Common myeloid progenitor, CD34-positive (primary cell): ENCODE measurements around the gene NFIA.

ENCODE experiments used
- CTCF ChIA-PET: fragments of 350-600 bp; sonication (Branson Sonifier 250); formaldehyde crosslinking; loops from one replicate; lab custom pipeline; 2021; ENCODE audit warnings: antibody characterized with exemption; lab: Charles Lee
- POLR2A ChIA-PET: fragments of 350-600 bp; sonication (Branson Sonifier 250); formaldehyde crosslinking; loops from one replicate; lab custom pipeline; 2021; ENCODE audit warnings: antibody characterized with exemption; lab: Charles Lee
- DNase-seq, 3 donors: peaks; one replicate each; pipeline versions ENCODE4 v3.0.0 to v3.0.0-alpha.2; 2013
- H3K27ac ChIP-seq, 2 experiments: 1 replicate in 1 of 2; 2 replicates in 1 of 2; pipeline ENCODE4 v1.7.0; 2013; ENCODE audit warnings: inconsistent platforms in 2 of 2, low read length in 2 of 2, mild to moderate bottlenecking in 2 of 2, low read depth in 1 of 2, moderate library complexity in 1 of 2; ENCODE audit not compliant: severe bottlenecking in 2 of 2, insufficient read depth in 1 of 2, poor library complexity in 1 of 2
- H3K27me3 ChIP-seq, 5 experiments: replicated peaks in 2 of 5; 1 replicate in 3 of 5; 2 replicates in 2 of 5; pipeline versions ENCODE4 v1.6.1 to v1.7.0; 2013; ENCODE audit warnings: low read length in 4 of 5, mild to moderate bottlenecking in 2 of 5, moderate library complexity in 2 of 5, inconsistent platforms in 1 of 5; ENCODE audit not compliant: insufficient read depth in 5 of 5, control insufficient read depth in 4 of 5
- H3K36me3 ChIP-seq, 4 experiments: 1 replicate in 2 of 4; 2 replicates in 2 of 4; pipeline versions ENCODE4 v1.6.1 to v1.7.0; 2013; ENCODE audit warnings: low read length in 3 of 4, control low read depth in 1 of 4, mild to moderate bottlenecking in 1 of 4; ENCODE audit not compliant: control insufficient read depth in 4 of 4, insufficient read depth in 4 of 4
- H3K4me1 ChIP-seq, 4 experiments: 1 replicate in 3 of 4; 2 replicates in 1 of 4; pipeline versions ENCODE4 v1.6.1 to v1.7.1; 2013; ENCODE audit warnings: low read length in 3 of 4, mild to moderate bottlenecking in 3 of 4, control low read depth in 1 of 4, inconsistent platforms in 1 of 4, moderate library complexity in 1 of 4; ENCODE audit not compliant: control insufficient read depth in 4 of 4, insufficient read depth in 4 of 4; ENCODE audit errors: control extremely low read depth in 1 of 4
- H3K4me3 ChIP-seq, 7 experiments: 1 replicate in 4 of 7; 2 replicates in 3 of 7; pipeline versions ENCODE4 v1.5.1 to v1.7.0; 2013; ENCODE audit warnings: mild to moderate bottlenecking in 7 of 7, low read length in 6 of 7, moderate library complexity in 6 of 7, inconsistent platforms in 2 of 7, low read depth in 2 of 7, control low read depth in 1 of 7; ENCODE audit not compliant: insufficient read depth in 4 of 7, control insufficient read depth in 1 of 7; ENCODE audit errors: extremely low read depth in 1 of 7
- H3K9me3 ChIP-seq, 5 experiments: 1 replicate in 4 of 5; 2 replicates in 1 of 5; pipeline versions ENCODE4 v1.6.1 to v1.7.1; 2013; ENCODE audit warnings: low read length in 4 of 5, mild to moderate bottlenecking in 2 of 5, inconsistent platforms in 1 of 5, low read depth in 1 of 5, moderate library complexity in 1 of 5; ENCODE audit not compliant: control insufficient read depth in 4 of 5, insufficient read depth in 2 of 5; ENCODE audit errors: control extremely low read depth in 1 of 5
- WGBS: methylation state at CpG from one replicate; pipeline ENCODE4 v1.1.5; 2013; ENCODE audit not compliant: insufficient coverage; 5-methylcytosine and 5-hydroxymethylcytosine counted together

Gene NFIA

GRCh38 chr1:61131248-61131647, 48.9 kb downstream of the NFIA start:
- H3K36me3 ChIP-seq, result no peaks in the 10 kb centered on the region
- H3K27ac ChIP-seq, result no peak overlapping the region
- H3K9me3 ChIP-seq, result no peaks in the 10 kb centered on the region
- peaks cover 0 to 16% (median 6%) of the 10 kb centered on the region in 4 experiments for H3K4me1 ChIP-seq
- DNase-seq, result no peak
- no peak overlapping the region for H3K4me3 ChIP-seq
- ChIA-PET CTCF (interaction anchor here (0.9 to 1.2 kb wide), 2 partner anchors 16 to 21 kb away, joined by 3 read pairs; no protein-coding TSS in a partner anchor), POLR2A (interaction anchor here (0.6 kb wide), 1 partner anchor 75 kb away, joined by 3 read pairs; no protein-coding TSS in a partner anchor)
- H3K27me3 ChIP-seq, result no peaks in the 10 kb centered on the region

GRCh38 chr1:61131716-61132115, 49.4 kb downstream of the NFIA start:
- POLR2A ChIA-PET, result interaction anchor here (0.6 kb wide), 1 partner anchor 75 kb away, joined by 3 read pairs; no protein-coding TSS in a partner anchor
- Histone ChIP-seq H3K9me3 (no peaks in the 10 kb centered on the region), H3K4me1 (peaks cover 0 to 16% (median 6%) of the 10 kb centered on the region in 4 experiments), H3K27ac (peak overlapping the region in 1 of 2 experiments; percentile 47), H3K4me3 (peak overlapping the region in 1 of 7 experiments; percentile 40), H3K27me3 (no peaks in the 10 kb centered on the region), H3K36me3 (no peaks in the 10 kb centered on the region)
- no peak for DNase-seq
- CTCF ChIA-PET, result interaction anchor here (0.9 kb wide), 1 partner anchor 21 kb away, joined by 3 read pairs; no protein-coding TSS in a partner anchor

- no peaks in the 10 kb centered on the region for H3K36me3 ChIP-seq
- peak in 2 of 3 donors; percentile 44 to 57 for DNase-seq
- peak overlapping the region; percentile 7 to 47 for H3K27ac ChIP-seq
- peaks cover 0 to 16% (median 6%) of the 10 kb centered on the region in 4 experiments for H3K4me1 ChIP-seq
- no CpG with 5 or more reads among the region's 5 CpGs for WGBS
- H3K4me3 ChIP-seq, result peak overlapping the region in 4 of 7 experiments; percentile 11 to 59 (median 36)
- no peaks in the 10 kb centered on the region for H3K27me3 ChIP-seq
- H3K9me3 ChIP-seq, result no peaks in the 10 kb centered on the region
- ChIA-PET POLR2A (interaction anchor here (0.6 kb wide), 1 partner anchor 76 kb away, joined by 3 read pairs; no protein-coding TSS in a partner anchor), CTCF (interaction anchor here (0.9 kb wide), 1 partner anchor 22 kb away, joined by 3 read pairs; no protein-coding TSS in a partner anchor)
These were observed 49.8 kb downstream of the NFIA start for GRCh38 chr1:61132176-61132638.

- H3K9me3 ChIP-seq, result no peaks in the 10 kb centered on the region
- H3K4me1 ChIP-seq, result peaks cover 0 to 16% (median 6%) of the 10 kb centered on the region in 4 experiments
- H3K27me3 ChIP-seq, result no peaks in the 10 kb centered on the region
- ChIA-PET POLR2A (no interaction called here), CTCF (interaction anchor here (1.2 kb wide), 1 partner anchor 14 kb away, joined by 4 read pairs; no protein-coding TSS in a partner anchor)
- peak in 2 of 3 donors; percentile 35 to 43 for DNase-seq
- no CpG with 5 or more reads among the region's 6 CpGs for WGBS
- peak overlapping the region; percentile 7 to 47 for H3K27ac ChIP-seq
- no peaks in the 10 kb centered on the region for H3K36me3 ChIP-seq
- peak overlapping the region in 3 of 7 experiments; percentile 32 to 59 (median 40) for H3K4me3 ChIP-seq
These were observed 50.4 kb downstream of the NFIA start for GRCh38 chr1:61132645-61133334.

GRCh38 chr1:61133335-61134019, 51.1 kb downstream of the NFIA start:
- Histone ChIP-seq H3K27me3 (peaks cover 0 to 2% (median 0%) of the 10 kb centered on the region in 5 experiments), H3K36me3 (no peaks in the 10 kb centered on the region), H3K4me3 (no peak overlapping the region), H3K9me3 (no peaks in the 10 kb centered on the region), H3K4me1 (peaks cover 0 to 16% (median 6%) of the 10 kb centered on the region in 4 experiments), H3K27ac (no peak overlapping the region)
- 100% methylated on average over 1 of the region's 4 CpGs for WGBS
- DNase-seq, result no peak
- POLR2A ChIA-PET, result interaction anchor here (0.6 kb wide), 1 partner anchor 565 kb away, joined by 5 read pairs; no protein-coding TSS in a partner anchor
- CTCF ChIA-PET, result interaction anchor here (1.2 to 2.0 kb wide), 2 partner anchors 13 to 84 kb away, joined by 4 read pairs; no protein-coding TSS in a partner anchor

GRCh38 chr1:61135291-61135690, 52.9 kb downstream of the NFIA start:
- Histone ChIP-seq H3K36me3 (no peaks in the 10 kb centered on the region), H3K4me3 (no peak overlapping the region), H3K4me1 (peaks cover 0 to 27% (median 6%) of the 10 kb centered on the region in 4 experiments), H3K27me3 (peaks cover 0 to 2% (median 0%) of the 10 kb centered on the region in 5 experiments), H3K9me3 (no peaks in the 10 kb centered on the region), H3K27ac (no peak overlapping the region)
- DNase-seq, result no peak
- WGBS, result 100% methylated on average over 2 of the region's 3 CpGs
- ChIA-PET POLR2A (no interaction called here), CTCF (interaction anchor here (1.0 to 2.0 kb wide), 2 partner anchors 9 to 85 kb away, joined by 3 to 4 read pairs; no protein-coding TSS in a partner anchor)
